SK-N-SH (cell line): ENCODE measurements around the gene IL26. TPM values are rescaled to one million over a fixed set of nuclear protein-coding genes. Genes with fewer than 3 reads are reported as not detected.
"Not testable (repeated sequence)": the region's sequence is repeated elsewhere in the genome, so short reads cannot be mapped to it uniquely, and the experiment has no call there.

Source experiments
- CTCF ChIA-PET: fragments of 300-600, 350-600 bp; formaldehyde crosslinking; extraction: SDS; loops from one replicate; lab custom pipeline; 2021; lab: Yijun Ruan, JAX
- POLR2A ChIA-PET: fragments of 350-600 bp; sonication (Branson Sonifier 250); formaldehyde crosslinking; extraction: SDS; loops from one replicate; lab custom pipeline; 2020; ENCODE audit warnings: antibody characterized with exemption, inconsistent platforms; lab: Yijun Ruan, JAX
- DNase-seq: peaks from one replicate; pipeline ENCODE4 v3.0.0; 2012
- H2AFZ ChIP-seq: fragments of 200-600 bp; sonication (generic); 2 replicates; pipeline ENCODE4 v1.8.1; 2016; ENCODE audit warnings: antibody characterized with exemption, mild to moderate bottlenecking, low read depth
- H3F3A ChIP-seq: fragments of 200-600 bp; sonication (generic); replicated peaks from 2 replicates; pipeline ENCODE3; 2016; ENCODE audit warnings: antibody characterized with exemption, mild to moderate bottlenecking; ENCODE audit not compliant: insufficient read depth
- H3K27ac ChIP-seq, 2 experiments: fragments of 200-500 bp in 1 of 2; fragments of 200-600 bp in 1 of 2; sonication (Bioruptor generic) in 1 of 2; sonication (generic), shearing (Covaris generic) in 1 of 2; 2 replicates each; pipeline versions ENCODE4 v1.5.1 to v1.6.1; 2014 to 2016; ENCODE audit warnings: low read depth in 2 of 2, inconsistent platforms in 1 of 2, low read length in 1 of 2, mild to moderate bottlenecking in 1 of 2, mixed read lengths in 1 of 2
- H3K27me3 ChIP-seq: fragments of 200-600 bp; sonication (generic), shearing (Covaris generic); 2 replicates; pipeline ENCODE4 v1.6.1; 2016; ENCODE audit warnings: mixed run types; ENCODE audit not compliant: insufficient read depth
- H3K36me3 ChIP-seq, 2 experiments: fragments of 200-500 bp in 1 of 2; fragments of 200-600 bp in 1 of 2; sonication (Bioruptor generic) in 1 of 2; sonication (generic) in 1 of 2; replicated peaks in 1 of 2; 2 replicates each; pipeline versions ENCODE3 to v1.5.1; 2014 to 2016; ENCODE audit warnings: low read length in 1 of 2, mild to moderate bottlenecking in 1 of 2; ENCODE audit not compliant: insufficient read depth in 2 of 2, control insufficient read depth in 1 of 2
- H3K4me1 ChIP-seq, 2 experiments: fragments of 200-500 bp in 1 of 2; fragments of 200-600 bp in 1 of 2; sonication (Bioruptor generic) in 1 of 2; sonication (generic), shearing (Covaris generic) in 1 of 2; 2 replicates each; pipeline versions ENCODE4 v1.5.1 to v1.6.1; 2014 to 2016; ENCODE audit warnings: low read depth in 1 of 2, low read length in 1 of 2, mixed run types in 1 of 2; ENCODE audit not compliant: insufficient read depth in 2 of 2, control insufficient read depth in 1 of 2
- H3K4me2 ChIP-seq: fragments of 200-600 bp; sonication (generic), shearing (Covaris generic); 2 replicates; pipeline ENCODE4 v1.6.1; 2017; ENCODE audit warnings: mixed run types
- H3K4me3 ChIP-seq, 2 experiments: fragments of 200-500 bp in 1 of 2; fragments of 200-600 bp in 1 of 2; sonication (Bioruptor generic) in 1 of 2; sonication (generic), shearing (Covaris generic) in 1 of 2; 2 replicates each; pipeline versions ENCODE4 v1.5.1 to v1.8.1; 2014 to 2016; ENCODE audit warnings: low read depth in 2 of 2, inconsistent platforms in 1 of 2, low read length in 1 of 2, mild to moderate bottlenecking in 1 of 2, mixed read lengths in 1 of 2, moderate library complexity in 1 of 2
- H3K79me2 ChIP-seq: fragments of 200-600 bp; sonication (generic); 2 replicates; pipeline ENCODE4 v1.8.1; 2017; ENCODE audit warnings: mild to moderate bottlenecking; ENCODE audit not compliant: insufficient read depth
- H3K9ac ChIP-seq: fragments of 200-600 bp; sonication (generic); 2 replicates; pipeline ENCODE4 v1.6.1; 2017; ENCODE audit warnings: mixed run types
- H3K9me2 ChIP-seq: fragments of 200-600 bp; sonication (generic); 2 replicates; pipeline ENCODE4 v1.6.1; 2017; ENCODE audit warnings: mixed run types
- H3K9me3 ChIP-seq: fragments of 200-600 bp; sonication (generic); 2 replicates; pipeline ENCODE4 v1.6.1; 2017; ENCODE audit warnings: mixed run types, mild to moderate bottlenecking, moderate library complexity
- H4K20me1 ChIP-seq: fragments of 200-600 bp; sonication (generic); 2 replicates; pipeline ENCODE4 v1.6.1; 2017; ENCODE audit warnings: mild to moderate bottlenecking, mixed run types; ENCODE audit not compliant: insufficient read depth
- CTCF ChIP-seq: fragments of 200-600 bp; sonication (generic); IDR thresholded peaks from 2 replicates; pipeline ENCODE4 v1.6.1; 2017; ENCODE audit warnings: antibody characterized with exemption, mild to moderate bottlenecking, moderate library complexity
- EZH2phosphoT487 ChIP-seq: fragments of 200-600 bp; sonication (generic); IDR thresholded peaks from 2 replicates; pipeline ENCODE4 v1.6.1; 2017; ENCODE audit warnings: low read depth, mixed run types, mild to moderate bottlenecking, antibody characterized with exemption, moderate library complexity, borderline replicate concordance
- MAX ChIP-seq: IDR thresholded peaks from 2 replicates; pipeline ENCODE4 v1.4.0; 2012; ENCODE audit warnings: low read depth
- RXRA ChIP-seq: IDR thresholded peaks from 2 replicates; pipeline ENCODE4 v1.4.0; 2012; ENCODE audit warnings: low read depth, mild to moderate bottlenecking, borderline replicate concordance
- TAF1 ChIP-seq: IDR thresholded peaks from 2 replicates; pipeline ENCODE4 v1.6.1; 2012; ENCODE audit warnings: low read depth, mild to moderate bottlenecking, low read length, moderate library complexity, borderline replicate concordance
- TEAD4 ChIP-seq: IDR thresholded peaks from 2 replicates; pipeline ENCODE4 v1.4.0; 2012; ENCODE audit warnings: mild to moderate bottlenecking, borderline replicate concordance; ENCODE audit not compliant: insufficient read depth
- USF1 ChIP-seq: IDR thresholded peaks from 2 replicates; pipeline ENCODE4 v1.4.0; 2012; ENCODE audit warnings: low read depth, borderline replicate concordance
- WGBS: methylation state at CpG from one replicate; pipeline ENCODE4 v1.1.6; 2017; ENCODE audit warnings: low lambda C conversion rate; 5-methylcytosine and 5-hydroxymethylcytosine counted together
- polyA plus RNA-seq, 3 experiments: library from polyadenylated mRNA; depleted of rRNA; stranded (reverse); fragments of >200 nt; gene quantifications; 2 replicates each; pipeline ENCODE4 v1.2.3, GENCODE V29; 2012
- TF ChIP-seq, protein P1 (sequence below): IDR thresholded peaks from 2 replicates; pipeline ENCODE4 v1.6.1; 2012; ENCODE audit warnings: mild to moderate bottlenecking, low read depth, low read length, moderate library complexity
- TF ChIP-seq, protein P2 (sequence below): fragments of 150-350 bp; IDR thresholded peaks from 2 replicates; pipeline ENCODE4 v1.6.1; 2017; ENCODE audit warnings: antibody characterized with exemption, low read length, low read depth, borderline replicate concordance

IL26 gene
- polyA plus RNA-seq, 1 of the 3 experiments (the other 2 are of a cell fraction): not detected

DNA sequence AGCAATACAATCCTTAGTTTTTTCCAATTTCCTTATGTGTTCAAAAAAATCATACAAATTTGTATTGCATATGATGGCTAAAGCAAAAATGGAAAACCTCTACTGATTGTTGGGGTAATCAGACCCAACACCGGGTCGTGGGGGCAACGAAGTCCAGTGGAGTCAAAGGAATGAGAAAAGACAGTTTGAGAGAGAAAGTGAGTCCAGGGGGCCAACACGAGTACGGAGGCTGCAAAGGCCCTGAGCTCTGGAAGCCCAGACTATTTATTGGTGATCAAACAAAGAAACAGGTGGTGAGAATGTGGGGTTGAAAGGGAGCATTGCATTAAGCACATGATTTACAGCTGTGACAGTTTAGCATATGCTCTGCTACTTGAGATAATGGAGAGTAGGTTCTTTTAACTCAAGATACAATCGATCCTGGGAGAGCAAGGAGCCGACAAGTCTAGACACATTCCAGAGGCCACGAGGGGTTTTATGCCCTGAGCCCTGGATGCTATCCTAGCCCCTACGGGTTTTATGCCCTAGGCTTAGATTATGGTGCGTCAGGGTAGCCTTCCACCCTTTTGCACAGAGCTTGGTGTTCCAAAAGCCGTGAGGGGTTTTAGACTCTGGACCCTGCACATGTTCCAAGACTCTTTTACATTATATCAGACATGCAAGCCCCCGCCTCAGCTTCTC, 16.4 kb downstream of the IL26 start:
- H3K9ac ChIP-seq, H3K36me3 ChIP-seq, POLR2A ChIA-PET, H3K4me3 ChIP-seq, H3F3A ChIP-seq, H3K9me3 ChIP-seq, H2AFZ ChIP-seq, DNase-seq, H3K79me2 ChIP-seq, H3K27me3 ChIP-seq, H3K4me1 ChIP-seq, H4K20me1 ChIP-seq, H3K4me2 ChIP-seq, H3K9me2 ChIP-seq: not testable (repeated sequence)
- CTCF ChIA-PET: interaction anchor here (1.4 to 3.5 kb wide), 2 partner anchors 14 to 108 kb away, joined by 4 to 21 read pairs; no protein-coding TSS in a partner anchor
- 55% methylated on average over 12 of the region's 12 CpGs for WGBS
- H3K27ac ChIP-seq: peak overlapping the region in 1 of 2 experiments; percentile 64; a peak in 2 of 4 replicates

- DNase-seq: no peak
These were observed 18.3 kb downstream of the IL26 start for GRCh38 chr12:68207276-68207675.

More at GRCh38 chr12:68207276-68207675, 18.3 kb downstream of the IL26 start:
- H3K4me1 ChIP-seq: peaks cover 0 to 4% of the 10 kb centered on the region in 2 experiments; a peak in 2 of 4 replicates
- H3K27ac ChIP-seq: no peak overlapping the region
- H3K9ac ChIP-seq: no peak overlapping the region
- H2AFZ ChIP-seq: no peak overlapping the region
- no peak overlapping the region for H3K4me3 ChIP-seq
- H3K79me2 ChIP-seq: no peaks in the 10 kb centered on the region
- ChIA-PET POLR2A (no interaction called here), CTCF (interaction anchor here (1.2 to 3.5 kb wide), 2 partner anchors 15 to 25 kb away, joined by 3 to 21 read pairs; no protein-coding TSS in a partner anchor)
- no peaks in the 10 kb centered on the region for H3F3A ChIP-seq
- TF ChIP-seq RXRA (no peak), MAX (no peak), TEAD4 (no peak), USF1 (no peak), EZH2phosphoT487 (no peak), CTCF (no peak), TAF1 (no peak)
- TF ChIP-seq, protein P1, sequence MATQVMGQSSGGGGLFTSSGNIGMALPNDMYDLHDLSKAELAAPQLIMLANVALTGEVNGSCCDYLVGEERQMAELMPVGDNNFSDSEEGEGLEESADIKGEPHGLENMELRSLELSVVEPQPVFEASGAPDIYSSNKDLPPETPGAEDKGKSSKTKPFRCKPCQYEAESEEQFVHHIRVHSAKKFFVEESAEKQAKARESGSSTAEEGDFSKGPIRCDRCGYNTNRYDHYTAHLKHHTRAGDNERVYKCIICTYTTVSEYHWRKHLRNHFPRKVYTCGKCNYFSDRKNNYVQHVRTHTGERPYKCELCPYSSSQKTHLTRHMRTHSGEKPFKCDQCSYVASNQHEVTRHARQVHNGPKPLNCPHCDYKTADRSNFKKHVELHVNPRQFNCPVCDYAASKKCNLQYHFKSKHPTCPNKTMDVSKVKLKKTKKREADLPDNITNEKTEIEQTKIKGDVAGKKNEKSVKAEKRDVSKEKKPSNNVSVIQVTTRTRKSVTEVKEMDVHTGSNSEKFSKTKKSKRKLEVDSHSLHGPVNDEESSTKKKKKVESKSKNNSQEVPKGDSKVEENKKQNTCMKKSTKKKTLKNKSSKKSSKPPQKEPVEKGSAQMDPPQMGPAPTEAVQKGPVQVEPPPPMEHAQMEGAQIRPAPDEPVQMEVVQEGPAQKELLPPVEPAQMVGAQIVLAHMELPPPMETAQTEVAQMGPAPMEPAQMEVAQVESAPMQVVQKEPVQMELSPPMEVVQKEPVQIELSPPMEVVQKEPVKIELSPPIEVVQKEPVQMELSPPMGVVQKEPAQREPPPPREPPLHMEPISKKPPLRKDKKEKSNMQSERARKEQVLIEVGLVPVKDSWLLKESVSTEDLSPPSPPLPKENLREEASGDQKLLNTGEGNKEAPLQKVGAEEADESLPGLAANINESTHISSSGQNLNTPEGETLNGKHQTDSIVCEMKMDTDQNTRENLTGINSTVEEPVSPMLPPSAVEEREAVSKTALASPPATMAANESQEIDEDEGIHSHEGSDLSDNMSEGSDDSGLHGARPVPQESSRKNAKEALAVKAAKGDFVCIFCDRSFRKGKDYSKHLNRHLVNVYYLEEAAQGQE: no peak
- TF ChIP-seq, protein P2, sequence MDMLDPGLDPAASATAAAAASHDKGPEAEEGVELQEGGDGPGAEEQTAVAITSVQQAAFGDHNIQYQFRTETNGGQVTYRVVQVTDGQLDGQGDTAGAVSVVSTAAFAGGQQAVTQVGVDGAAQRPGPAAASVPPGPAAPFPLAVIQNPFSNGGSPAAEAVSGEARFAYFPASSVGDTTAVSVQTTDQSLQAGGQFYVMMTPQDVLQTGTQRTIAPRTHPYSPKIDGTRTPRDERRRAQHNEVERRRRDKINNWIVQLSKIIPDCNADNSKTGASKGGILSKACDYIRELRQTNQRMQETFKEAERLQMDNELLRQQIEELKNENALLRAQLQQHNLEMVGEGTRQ: no peak
- H3K4me2 ChIP-seq: no peak overlapping the region
- H3K27me3 ChIP-seq: peaks cover 4% of the 10 kb centered on the region; the same call in 1 of the 2 replicates
- no peaks in the 10 kb centered on the region for H3K9me3 ChIP-seq
- no peaks in the 10 kb centered on the region for H3K36me3 ChIP-seq
- H4K20me1 ChIP-seq: no peaks in the 10 kb centered on the region
- H3K9me2 ChIP-seq: no peaks in the 10 kb centered on the region
